Stimulated activated naive CD8-positive, alpha-beta T cell treated with anti-CD3 and anti-CD28 coated beads, Interleukin-15, Interleukin-2, amounts not matched to agents 100 ng/mL and 50 ng/mL, for 24 hours (primary cell): ENCODE results near the gene CTNNA2.

Experiments
- H3K27ac Mint-ChIP-seq: one replicate; pipeline ENCODE4 v1.8.0; 2021; ENCODE audit warnings: mild to moderate bottlenecking, mixed read lengths
- H3K27me3 Mint-ChIP-seq: one replicate; pipeline ENCODE4 v1.8.0; 2021; ENCODE audit warnings: mixed read lengths
- H3K36me3 Mint-ChIP-seq: one replicate; pipeline ENCODE4 v1.8.0; 2021; ENCODE audit warnings: low read depth, mixed read lengths
- H3K4me1 Mint-ChIP-seq: one replicate; pipeline ENCODE4 v1.8.0; 2021; ENCODE audit warnings: low read depth, mixed read lengths
- H3K4me3 Mint-ChIP-seq: one replicate; pipeline ENCODE4 v1.8.0; 2021; ENCODE audit warnings: mild to moderate bottlenecking, mixed read lengths
- H3K9me3 Mint-ChIP-seq: one replicate; pipeline ENCODE4 v1.8.0; 2021; ENCODE audit warnings: mixed read lengths

CTNNA2 gene

GRCh38 chr2:80058562-80058961 lies 545.7 kb downstream of the CTNNA2 start:
- H3K4me3 Mint-ChIP-seq, result no peak overlapping the region
- no peaks in the 10 kb centered on the region for H3K36me3 Mint-ChIP-seq
- H3K4me1 Mint-ChIP-seq, result no peaks in the 10 kb centered on the region
- H3K27ac Mint-ChIP-seq, result no peak overlapping the region
- no peaks in the 10 kb centered on the region for H3K9me3 Mint-ChIP-seq
- no peaks in the 10 kb centered on the region for H3K27me3 Mint-ChIP-seq

- no peaks in the 10 kb centered on the region for H3K4me1 Mint-ChIP-seq
- no peaks in the 10 kb centered on the region for H3K27me3 Mint-ChIP-seq
- H3K4me3 Mint-ChIP-seq, result no peak overlapping the region
Observed at GRCh38 chr2:80059447-80059846, 546.6 kb downstream of the CTNNA2 start.

GRCh38 chr2:80061881-80062280 lies 549.0 kb downstream of the CTNNA2 start:
- H3K27ac Mint-ChIP-seq, result no peak overlapping the region
- H3K4me1 Mint-ChIP-seq, result no peaks in the 10 kb centered on the region
- no peaks in the 10 kb centered on the region for H3K9me3 Mint-ChIP-seq
- no peaks in the 10 kb centered on the region for H3K36me3 Mint-ChIP-seq
- no peaks in the 10 kb centered on the region for H3K27me3 Mint-ChIP-seq
- H3K4me3 Mint-ChIP-seq, result no peak overlapping the region

More at GRCh38 chr2:80059447-80059846, 546.6 kb downstream of the CTNNA2 start:
- H3K9me3 Mint-ChIP-seq, result no peaks in the 10 kb centered on the region
- H3K36me3 Mint-ChIP-seq, result no peaks in the 10 kb centered on the region
- no peak overlapping the region for H3K27ac Mint-ChIP-seq

- Mint-ChIP-seq H3K9me3 (no peaks in the 10 kb centered on the region), H3K4me3 (no peak overlapping the region), H3K27ac (no peak overlapping the region), H3K4me1 (no peaks in the 10 kb centered on the region), H3K27me3 (no peaks in the 10 kb centered on the region), H3K36me3 (no peaks in the 10 kb centered on the region)
Observed at GRCh38 chr2:80062298-80062697, 549.4 kb downstream of the CTNNA2 start.

- Mint-ChIP-seq H3K36me3 (no peaks in the 10 kb centered on the region), H3K4me3 (no peak overlapping the region), H3K9me3 (no peaks in the 10 kb centered on the region), H3K4me1 (no peaks in the 10 kb centered on the region), H3K27ac (no peak overlapping the region), H3K27me3 (peaks cover 4% of the 10 kb centered on the region)
Observed at GRCh38 chr2:80068038-80068731, 555.3 kb downstream of the CTNNA2 start.

GRCh38 chr2:80070587-80070986 lies 557.7 kb downstream of the CTNNA2 start:
- Mint-ChIP-seq H3K4me3 (no peak overlapping the region), H3K27me3 (peaks cover 4% of the 10 kb centered on the region), H3K9me3 (no peaks in the 10 kb centered on the region), H3K4me1 (no peaks in the 10 kb centered on the region), H3K36me3 (no peaks in the 10 kb centered on the region), H3K27ac (no peak overlapping the region)

- no peaks in the 10 kb centered on the region for H3K4me1 Mint-ChIP-seq
Observed at GRCh38 chr2:80071941-80072340, 559.1 kb downstream of the CTNNA2 start.

GRCh38 chr2:80073134-80073561 lies 560.3 kb downstream of the CTNNA2 start:
- H3K4me1 Mint-ChIP-seq, result no peaks in the 10 kb centered on the region
- no peaks in the 10 kb centered on the region for H3K9me3 Mint-ChIP-seq
- H3K27me3 Mint-ChIP-seq, result peaks cover 4% of the 10 kb centered on the region
- H3K4me3 Mint-ChIP-seq, result no peak overlapping the region
- H3K27ac Mint-ChIP-seq, result no peak overlapping the region
- no peaks in the 10 kb centered on the region for H3K36me3 Mint-ChIP-seq

More at GRCh38 chr2:80071941-80072340, 559.1 kb downstream of the CTNNA2 start:
- Mint-ChIP-seq H3K4me3 (no peak overlapping the region), H3K36me3 (no peaks in the 10 kb centered on the region), H3K27me3 (peaks cover 4% of the 10 kb centered on the region), H3K27ac (no peak overlapping the region), H3K9me3 (no peaks in the 10 kb centered on the region)

GRCh38 chr2:80074321-80075070 lies 561.6 kb downstream of the CTNNA2 start:
- peaks cover 5% of the 10 kb centered on the region for H3K9me3 Mint-ChIP-seq
- H3K27me3 Mint-ChIP-seq, result peaks cover 9% of the 10 kb centered on the region
- no peaks in the 10 kb centered on the region for H3K36me3 Mint-ChIP-seq
- H3K27ac Mint-ChIP-seq, result no peak overlapping the region
- no peak overlapping the region for H3K4me3 Mint-ChIP-seq
- H3K4me1 Mint-ChIP-seq, result no peaks in the 10 kb centered on the region

GRCh38 chr2:80075719-80076118 lies 562.9 kb downstream of the CTNNA2 start:
- Mint-ChIP-seq H3K9me3 (peaks cover 9% of the 10 kb centered on the region), H3K36me3 (no peaks in the 10 kb centered on the region), H3K27ac (no peak overlapping the region), H3K4me1 (no peaks in the 10 kb centered on the region), H3K4me3 (no peak overlapping the region), H3K27me3 (peaks cover 15% of the 10 kb centered on the region)

GRCh38 chr2:80078290-80079036 lies 565.6 kb downstream of the CTNNA2 start:
- Mint-ChIP-seq H3K4me1 (no peaks in the 10 kb centered on the region), H3K27me3 (peaks cover 11% of the 10 kb centered on the region), H3K36me3 (no peaks in the 10 kb centered on the region), H3K9me3 (peaks cover 9% of the 10 kb centered on the region), H3K4me3 (no peak overlapping the region), H3K27ac (no peak overlapping the region)

GRCh38 chr2:80080957-80081356 lies 568.1 kb downstream of the CTNNA2 start:
- H3K36me3 Mint-ChIP-seq, result no peaks in the 10 kb centered on the region
- H3K9me3 Mint-ChIP-seq, result peaks cover 9% of the 10 kb centered on the region
- peaks cover 11% of the 10 kb centered on the region for H3K27me3 Mint-ChIP-seq
- no peak overlapping the region for H3K27ac Mint-ChIP-seq
- H3K4me1 Mint-ChIP-seq, result no peaks in the 10 kb centered on the region
- H3K4me3 Mint-ChIP-seq, result no peak overlapping the region

GRCh38 chr2:80086831-80087230 lies 574.0 kb downstream of the CTNNA2 start:
- Mint-ChIP-seq H3K27ac (no peak overlapping the region), H3K4me1 (no peaks in the 10 kb centered on the region), H3K4me3 (no peak overlapping the region), H3K27me3 (no peaks in the 10 kb centered on the region), H3K9me3 (no peaks in the 10 kb centered on the region), H3K36me3 (no peaks in the 10 kb centered on the region)

- H3K4me3 Mint-ChIP-seq, result no peak overlapping the region
- no peaks in the 10 kb centered on the region for H3K27me3 Mint-ChIP-seq
- H3K4me1 Mint-ChIP-seq, result no peaks in the 10 kb centered on the region
- H3K36me3 Mint-ChIP-seq, result no peaks in the 10 kb centered on the region
- no peak overlapping the region for H3K27ac Mint-ChIP-seq
- no peaks in the 10 kb centered on the region for H3K9me3 Mint-ChIP-seq
Observed at GRCh38 chr2:80091237-80091636, 578.4 kb downstream of the CTNNA2 start.

- Mint-ChIP-seq H3K27ac (no peak overlapping the region), H3K9me3 (no peaks in the 10 kb centered on the region)
Observed at GRCh38 chr2:80092474-80092873, 579.6 kb downstream of the CTNNA2 start.

More at GRCh38 chr2:80092474-80092873, 579.6 kb downstream of the CTNNA2 start:
- H3K27me3 Mint-ChIP-seq, result no peaks in the 10 kb centered on the region
- H3K4me3 Mint-ChIP-seq, result no peak overlapping the region
- H3K4me1 Mint-ChIP-seq, result no peaks in the 10 kb centered on the region
- H3K36me3 Mint-ChIP-seq, result no peaks in the 10 kb centered on the region
